Measurements from ENCODE around the gene LRP10. TPM values are rescaled to one million over a fixed set of nuclear protein-coding genes. Genes with fewer than 3 reads are reported as not detected.

Gene LRP10
- polyA plus RNA-seq, 1 experiment, result 308 TPM

- TF ChIP-seq, protein P1, sequence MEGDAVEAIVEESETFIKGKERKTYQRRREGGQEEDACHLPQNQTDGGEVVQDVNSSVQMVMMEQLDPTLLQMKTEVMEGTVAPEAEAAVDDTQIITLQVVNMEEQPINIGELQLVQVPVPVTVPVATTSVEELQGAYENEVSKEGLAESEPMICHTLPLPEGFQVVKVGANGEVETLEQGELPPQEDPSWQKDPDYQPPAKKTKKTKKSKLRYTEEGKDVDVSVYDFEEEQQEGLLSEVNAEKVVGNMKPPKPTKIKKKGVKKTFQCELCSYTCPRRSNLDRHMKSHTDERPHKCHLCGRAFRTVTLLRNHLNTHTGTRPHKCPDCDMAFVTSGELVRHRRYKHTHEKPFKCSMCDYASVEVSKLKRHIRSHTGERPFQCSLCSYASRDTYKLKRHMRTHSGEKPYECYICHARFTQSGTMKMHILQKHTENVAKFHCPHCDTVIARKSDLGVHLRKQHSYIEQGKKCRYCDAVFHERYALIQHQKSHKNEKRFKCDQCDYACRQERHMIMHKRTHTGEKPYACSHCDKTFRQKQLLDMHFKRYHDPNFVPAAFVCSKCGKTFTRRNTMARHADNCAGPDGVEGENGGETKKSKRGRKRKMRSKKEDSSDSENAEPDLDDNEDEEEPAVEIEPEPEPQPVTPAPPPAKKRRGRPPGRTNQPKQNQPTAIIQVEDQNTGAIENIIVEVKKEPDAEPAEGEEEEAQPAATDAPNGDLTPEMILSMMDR (IDR thresholded peaks at IDR 0.05; ENCODE audit: insufficient read depth, low read depth, low read length), result no peak
- no peaks in the 10 kb centered on the region for H3K27me3 ChIP-seq (ENCODE audit: control insufficient read depth, insufficient read depth, low read length)
- CTCF ChIA-PET, result interaction anchor here (0.6 to 2.7 kb wide), 8 partner anchors 13 to 88 kb away, joined by 3 to 14 read pairs (median 4); partner anchors contain the start of gene AJUBA
- POLR2A ChIA-PET, result interaction anchor here (0.6 to 0.9 kb wide), 4 partner anchors 15 to 385 kb away, joined by 4 to 8 read pairs (median 5); no protein-coding TSS in a partner anchor
- peaks cover 6% of the 10 kb centered on the region for H3K36me3 ChIP-seq (ENCODE audit: control insufficient read depth, insufficient read depth, low read length)
- no peak overlapping the region for H3K4me3 ChIP-seq (ENCODE audit: low read depth, low read length)
- DNase-seq (ENCODE audit: low read depth), result no peak
Measured at GRCh38 chr14:22915886-22916521, 44.5 kb downstream of the LRP10 start.

DNA sequence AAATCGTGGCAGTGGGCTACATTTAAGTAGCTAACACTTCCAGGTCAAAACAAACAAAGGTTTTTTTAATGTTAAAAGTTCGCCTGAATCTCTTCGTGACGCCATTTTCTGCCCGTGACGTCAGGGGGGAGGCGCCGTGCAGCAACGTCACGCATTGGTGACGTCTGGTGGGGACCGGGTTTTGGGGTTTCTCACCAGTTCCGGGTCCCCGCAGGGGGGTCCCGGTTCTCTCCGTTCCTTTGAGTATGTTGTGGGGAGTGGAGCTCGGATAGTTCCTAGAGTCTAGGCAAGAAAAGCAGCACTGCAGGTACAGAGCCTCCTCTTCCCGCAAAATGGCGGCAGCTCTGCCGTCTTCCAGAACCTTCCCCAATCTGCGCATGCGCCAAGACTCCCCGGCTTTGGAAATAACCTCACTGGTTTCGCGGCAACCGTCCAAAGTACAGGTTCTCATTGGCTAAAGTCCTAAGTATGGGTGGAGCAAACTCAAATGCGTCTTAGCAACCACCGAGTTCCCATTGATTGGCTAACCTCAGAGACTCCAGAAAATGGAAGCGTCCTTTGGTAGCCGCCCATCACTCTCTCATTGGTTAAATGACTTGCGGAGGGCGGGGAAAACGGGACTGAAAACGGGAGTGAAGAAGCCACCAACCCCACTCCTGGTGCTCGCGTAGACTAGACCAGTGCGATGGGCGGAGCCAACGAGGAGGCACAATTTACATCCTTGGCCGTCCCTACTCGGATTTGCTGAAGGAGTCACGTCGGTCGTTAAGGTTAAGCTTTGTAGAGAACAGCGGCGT, 47.5 kb downstream of the LRP10 start, which contains the start of gene RBM23:
Gene RBM23 (minus strand): TSS at position 346 of the 797 bp plus-strand sequence.
- H3K36me3 ChIP-seq (ENCODE audit: control insufficient read depth, insufficient read depth, low read length), result peaks cover 17% of the 10 kb centered on the region
- DNase-seq (ENCODE audit: low read depth), result peak; percentile 100
- H3K4me3 ChIP-seq (ENCODE audit: low read depth, low read length), result peak within 1 kb of the TSS; percentile 74
- ChIA-PET POLR2A (interaction anchor here (0.9 kb wide), 1 partner anchor 139 kb away, joined by 3 read pairs; no protein-coding TSS in a partner anchor), CTCF (interaction anchor here (0.9 to 3.2 kb wide), 7 partner anchors 11 to 139 kb away, joined by 3 to 17 read pairs (median 3); partner anchors contain the start of gene PRMT5)
- H3K27me3 ChIP-seq (ENCODE audit: control insufficient read depth, insufficient read depth, low read length), result no peaks in the 10 kb centered on the region
- TF ChIP-seq, protein P1 (IDR thresholded peaks at IDR 0.05; ENCODE audit: insufficient read depth, low read depth, low read length), result no peak

GRCh38 chr14:22919601-22919921, 48.0 kb downstream of the LRP10 start:
- H3K36me3 ChIP-seq (ENCODE audit: control insufficient read depth, insufficient read depth, low read length), result peaks cover 21% of the 10 kb centered on the region
- ChIA-PET CTCF (interaction anchor here (0.7 to 3.2 kb wide), 7 partner anchors 10 to 138 kb away, joined by 3 to 17 read pairs (median 3); partner anchors contain the start of gene PRMT5), POLR2A (no interaction called here)

GRCh38 chr14:22920697-22921096, 49.2 kb downstream of the LRP10 start:
- CTCF ChIA-PET, result interaction anchor here (3.2 kb wide), 1 partner anchor 9 kb away, joined by 17 read pairs; the partner anchor contains the start of gene PRMT5
- no peak for DNase-seq (ENCODE audit: low read depth)
- TF ChIP-seq, protein P1 (IDR thresholded peaks at IDR 0.05; ENCODE audit: insufficient read depth, low read depth, low read length), result no peak
- H3K27me3 ChIP-seq (ENCODE audit: control insufficient read depth, insufficient read depth, low read length), result no peaks in the 10 kb centered on the region
- H3K36me3 ChIP-seq (ENCODE audit: control insufficient read depth, insufficient read depth, low read length), result peaks cover 23% of the 10 kb centered on the region
- H3K4me3 ChIP-seq (ENCODE audit: low read depth, low read length), result no peak overlapping the region
- POLR2A ChIA-PET, result no interaction called here

More at GRCh38 chr14:22919601-22919921, 48.0 kb downstream of the LRP10 start:
- Histone ChIP-seq H3K27me3 (ENCODE audit: control insufficient read depth, insufficient read depth, low read length) (no peaks in the 10 kb centered on the region), H3K4me3 (ENCODE audit: low read depth, low read length) (peak overlapping the region; percentile 12)
- DNase-seq (ENCODE audit: low read depth), result no peak
- TF ChIP-seq, protein P1 (IDR thresholded peaks at IDR 0.05; ENCODE audit: insufficient read depth, low read depth, low read length), result no peak

- CTCF ChIA-PET, result interaction anchor here (0.6 to 1.4 kb wide), 3 partner anchors 56 to 147 kb away, joined by 3 read pairs; no protein-coding TSS in a partner anchor
- TF ChIP-seq, protein P1 (IDR thresholded peaks at IDR 0.05; ENCODE audit: insufficient read depth, low read depth, low read length), result no peak
- POLR2A ChIA-PET, result no interaction called here
- no peak for DNase-seq (ENCODE audit: low read depth)
- no peak overlapping the region for H3K4me3 ChIP-seq (ENCODE audit: low read depth, low read length)
- no peaks in the 10 kb centered on the region for H3K27me3 ChIP-seq (ENCODE audit: control insufficient read depth, insufficient read depth, low read length)
- peaks cover 23% of the 10 kb centered on the region for H3K36me3 ChIP-seq (ENCODE audit: control insufficient read depth, insufficient read depth, low read length)
Measured at GRCh38 chr14:22922294-22922693, 50.8 kb downstream of the LRP10 start.
